Measurements from ENCODE around the gene RNF40. TPM values are rescaled to one million over a fixed set of nuclear protein-coding genes. Genes with fewer than 3 reads are reported as not detected.

The RNF40 gene
- total and polyA plus RNA-seq, 2 of the 8 experiments (the other 6 are each of a cell fraction or from before 2014, with no cell fraction given), result 38.5 to 68.7 TPM

- H3K56ac ChIP-seq (replicated peaks; ENCODE audit: insufficient read length, low read depth, low read length), result no peak overlapping the region
- H3K23ac ChIP-seq (ENCODE audit: insufficient read length), result no peak overlapping the region
- no peak overlapping the region for H3K27ac ChIP-seq (ENCODE audit: low read depth, low read length)
- no peaks in the 10 kb centered on the region for H3K4me1 ChIP-seq (replicated peaks in 1 of 4; ENCODE audit: control insufficient read depth in 3 of 4, insufficient read depth in 4 of 4, low read length in 3 of 4)
- ChIA-PET CTCF (ENCODE audit: partially characterized antibody) (interaction anchor here (1.1 kb wide), 1 partner anchor 27 kb away, joined by 3 read pairs; no protein-coding TSS in a partner anchor), POLR2A (ENCODE audit: partially characterized antibody) (interaction anchor here (1.3 to 6.8 kb wide), 6 partner anchors 8 to 36 kb away, joined by 3 to 80 read pairs (median 14); partner anchors contain the start of gene SRCAP)
- 94% methylated on average over 11 of the region's 11 CpGs; no CpG with 5 or more reads in 1 of the 2 experiments for WGBS, 2 experiments (ENCODE audit: extremely low coverage in 1 of 2, insufficient coverage in 1 of 2, insufficient read length in 1 of 2, insufficient replicate concordance in 2 of 2, low coverage in 1 of 2, low lambda C conversion rate in 2 of 2, missing lambda C conversion rate in 1 of 2)
- peaks cover 8 to 29% of the 10 kb centered on the region in 2 experiments for H4K20me1 ChIP-seq (replicated peaks in 1 of 2; ENCODE audit: control insufficient read depth in 1 of 2, insufficient read depth in 2 of 2, low read length in 2 of 2)
- H4K91ac ChIP-seq (replicated peaks; ENCODE audit: insufficient read length, low read length), result no peak overlapping the region
- peaks cover 6% of the 10 kb centered on the region; the same call in 1 of the 2 replicates for H3K79me1 ChIP-seq (ENCODE audit: low read depth, low read length)
- no peak overlapping the region for H2BK120ac ChIP-seq (replicated peaks; ENCODE audit: low read depth, low read length)
- H3K27me3 ChIP-seq (replicated peaks in 1 of 4; ENCODE audit: control insufficient read depth in 3 of 4, extremely low read depth in 1 of 4, insufficient read depth in 3 of 4, low read length in 3 of 4), result no peaks in the 10 kb centered on the region
- H3K4me3 ChIP-seq (ENCODE audit: extremely low read depth in 1 of 4, insufficient read depth in 2 of 4, low read depth in 3 of 4, low read length in 4 of 4), result no peak overlapping the region
- H2BK5ac ChIP-seq (ENCODE audit: low read depth, low read length), result no peak overlapping the region
- H2BK15ac ChIP-seq (ENCODE audit: low read length), result no peak overlapping the region
- no peak for FAIRE-seq
- H3K9me3 ChIP-seq (ENCODE audit: insufficient read depth in 2 of 2, low read depth in 1 of 2, low read length in 1 of 2), result no peaks in the 10 kb centered on the region
- no peak overlapping the region for H3K9ac ChIP-seq (replicated peaks in 1 of 4; ENCODE audit: extremely low read depth in 1 of 4, low read depth in 3 of 4, low read length in 3 of 4)
- no peak for DNase-seq (ENCODE audit: low read depth in 1 of 2, low spot score in 2 of 2)
- H2BK20ac ChIP-seq (ENCODE audit: low read length), result no peak overlapping the region
- H2BK12ac ChIP-seq (ENCODE audit: low read depth, low read length), result no peak overlapping the region
- no peak overlapping the region for H3K18ac ChIP-seq (ENCODE audit: extremely low read depth, low read length)
- no peak overlapping the region for H2AK5ac ChIP-seq (ENCODE audit: low read depth, low read length)
- H3K79me2 ChIP-seq (ENCODE audit: control insufficient read depth in 1 of 2, insufficient read depth in 2 of 2, low read length in 2 of 2), result no peaks in the 10 kb centered on the region
- no peak overlapping the region for H2AFZ ChIP-seq (ENCODE audit: low read length)
- no peak overlapping the region for H3K4ac ChIP-seq (replicated peaks; ENCODE audit: insufficient read length, low read depth, low read length)
- H3K36me3 ChIP-seq (ENCODE audit: control insufficient read depth in 2 of 4, insufficient read depth in 4 of 4, low read length in 3 of 4), result peaks cover 48 to 85% (median 75%) of the 10 kb centered on the region in 4 experiments
- no peaks in the 10 kb centered on the region; the same call in 1 of the 2 replicates for H3K23me2 ChIP-seq (ENCODE audit: low read depth, low read length)
- no peak overlapping the region for H4K8ac ChIP-seq (ENCODE audit: extremely low read depth, insufficient read depth, low read length)
- no peak overlapping the region for H3K14ac ChIP-seq (ENCODE audit: insufficient read length)
- H4K5ac ChIP-seq (ENCODE audit: insufficient read length, low read depth, low read length), result no peak overlapping the region
- no peak overlapping the region for H3K4me2 ChIP-seq (ENCODE audit: insufficient read depth in 1 of 2, low read depth in 2 of 2, low read length in 2 of 2)
- TF ChIP-seq TAF1 (IDR thresholded peaks at IDR 0.05; ENCODE audit: low read depth, low read length) (no peak), BCL11A (IDR thresholded peaks at IDR 0.05; ENCODE audit: low read depth in 2 of 2, low read length in 2 of 2) (no peak), HDAC6 (IDR thresholded peaks at IDR 0.05; ENCODE audit: low read depth, low read length) (no peak), SIX5 (IDR thresholded peaks at IDR 0.05; ENCODE audit: low read depth, low read length) (no peak), TBP (IDR thresholded peaks at IDR 0.05; ENCODE audit: low read depth, low read length) (no peak), SIN3A (conservative IDR thresholded peaks at IDR 0.05 in 1 of 2, IDR thresholded peaks at IDR 0.05 in 1 of 2; ENCODE audit: low read depth in 1 of 2, low read length in 2 of 2) (no peak), EP300 (IDR thresholded peaks at IDR 0.05; ENCODE audit: borderline replicate concordance in 1 of 2, low read depth in 2 of 2, low read length in 2 of 2) (no peak), FOSL1 (IDR thresholded peaks at IDR 0.05; ENCODE audit: insufficient read depth, low read depth, low read length) (no peak), POLR2AphosphoS5 (IDR thresholded peaks at IDR 0.05; ENCODE audit: low read depth, low read length) (no peak), RNF2 (IDR thresholded peaks at IDR 0.05; ENCODE audit: borderline replicate concordance, low read depth, low read length, missing control alignments, poor library complexity, severe bottlenecking) (no peak), POU5F1 (IDR thresholded peaks at IDR 0.05; ENCODE audit: low read depth, low read length) (no peak)
- TF ChIP-seq, protein P1, sequence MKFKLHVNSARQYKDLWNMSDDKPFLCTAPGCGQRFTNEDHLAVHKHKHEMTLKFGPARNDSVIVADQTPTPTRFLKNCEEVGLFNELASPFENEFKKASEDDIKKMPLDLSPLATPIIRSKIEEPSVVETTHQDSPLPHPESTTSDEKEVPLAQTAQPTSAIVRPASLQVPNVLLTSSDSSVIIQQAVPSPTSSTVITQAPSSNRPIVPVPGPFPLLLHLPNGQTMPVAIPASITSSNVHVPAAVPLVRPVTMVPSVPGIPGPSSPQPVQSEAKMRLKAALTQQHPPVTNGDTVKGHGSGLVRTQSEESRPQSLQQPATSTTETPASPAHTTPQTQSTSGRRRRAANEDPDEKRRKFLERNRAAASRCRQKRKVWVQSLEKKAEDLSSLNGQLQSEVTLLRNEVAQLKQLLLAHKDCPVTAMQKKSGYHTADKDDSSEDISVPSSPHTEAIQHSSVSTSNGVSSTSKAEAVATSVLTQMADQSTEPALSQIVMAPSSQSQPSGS (IDR thresholded peaks at IDR 0.05; ENCODE audit: low read length), result no peak
Observed at GRCh38 chr16:30720086-30720485, 42.0 kb upstream of the RNF40 start.

All from H1 (cell line).